Measurements from ENCODE around the gene NCOR1.

Gene NCOR1

DNA sequence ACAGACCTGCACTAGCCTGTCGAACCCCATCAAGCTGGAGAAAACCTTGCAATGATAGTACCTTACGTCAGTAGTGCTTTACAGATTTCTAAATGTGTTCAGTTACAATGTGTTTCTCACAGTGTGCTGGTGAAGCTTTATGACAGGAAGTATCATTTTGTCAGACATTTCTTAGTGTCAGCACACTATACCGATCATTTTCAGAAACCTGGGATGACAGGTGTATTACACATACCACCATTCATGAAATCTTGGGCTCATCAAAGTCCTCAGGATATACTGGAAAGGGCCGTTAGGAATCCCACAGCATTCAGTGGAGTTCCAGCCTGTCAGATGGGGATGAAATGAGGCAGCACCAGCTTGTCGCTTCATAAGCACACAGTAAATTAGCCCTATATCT is 188.4 kb downstream of the NCOR1 start:
- DNase-seq (ENCODE audit: low spot score) = no peak

- DNase-seq (ENCODE audit: low spot score) = no peak
Measured at GRCh38 chr17:16025202-16025601, 190.1 kb downstream of the NCOR1 start.

GRCh38 chr17:16023881-16024280 is 191.5 kb downstream of the NCOR1 start:
- no peak for DNase-seq (ENCODE audit: low spot score)

- DNase-seq (ENCODE audit: low spot score) = no peak
Measured at GRCh38 chr17:16019347-16019746, 196.0 kb downstream of the NCOR1 start.

DNA sequence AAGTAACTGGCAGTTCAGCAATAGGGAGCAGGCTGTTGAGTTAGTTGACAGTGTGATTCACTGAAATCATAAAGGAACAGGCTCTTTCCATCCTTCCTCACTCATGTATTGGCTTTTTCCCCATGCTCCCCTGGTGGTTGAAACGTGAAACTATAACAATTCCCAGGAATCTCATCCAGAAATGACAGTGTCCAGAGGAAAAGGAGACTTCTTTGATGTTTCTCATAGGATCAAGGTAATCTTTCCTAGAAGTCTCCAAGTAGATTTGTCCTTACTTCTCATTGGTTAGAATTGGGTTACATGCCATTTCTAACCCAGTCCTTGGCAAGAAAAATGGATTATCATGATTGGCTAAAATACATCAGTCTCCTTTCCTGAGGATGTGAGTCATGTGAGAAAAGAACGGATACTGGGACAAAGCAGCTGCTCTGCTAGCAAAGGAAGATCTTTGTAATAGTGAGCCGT is 201.4 kb downstream of the NCOR1 start:
- no peak for DNase-seq (ENCODE audit: low spot score)

DNA sequence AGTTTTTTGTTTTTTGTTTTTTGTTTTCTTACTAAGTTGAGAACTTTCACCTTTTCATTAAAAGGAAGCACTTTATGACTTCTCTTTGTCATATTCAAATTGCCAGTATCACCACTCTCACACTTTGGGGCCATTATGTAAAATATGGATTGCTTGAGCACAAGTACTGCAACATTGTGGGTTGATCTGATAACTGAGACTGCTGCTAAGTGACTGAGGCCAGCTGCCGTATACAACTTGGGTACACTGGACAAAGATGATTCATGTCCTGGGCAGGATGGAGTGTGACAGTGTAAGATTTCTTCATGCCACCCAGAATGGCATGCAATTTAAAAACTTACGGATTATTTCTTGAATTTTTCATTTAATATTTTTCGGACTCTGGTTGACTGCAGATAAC is 207.9 kb downstream of the NCOR1 start:
- DNase-seq (ENCODE audit: low spot score) = no peak

GRCh38 chr17:16005636-16006035 is 209.7 kb downstream of the NCOR1 start:
- DNase-seq (ENCODE audit: low spot score) = no peak

- no peak for DNase-seq (ENCODE audit: low spot score)
Measured at GRCh38 chr17:16003841-16004240, 211.5 kb downstream of the NCOR1 start.

DNA sequence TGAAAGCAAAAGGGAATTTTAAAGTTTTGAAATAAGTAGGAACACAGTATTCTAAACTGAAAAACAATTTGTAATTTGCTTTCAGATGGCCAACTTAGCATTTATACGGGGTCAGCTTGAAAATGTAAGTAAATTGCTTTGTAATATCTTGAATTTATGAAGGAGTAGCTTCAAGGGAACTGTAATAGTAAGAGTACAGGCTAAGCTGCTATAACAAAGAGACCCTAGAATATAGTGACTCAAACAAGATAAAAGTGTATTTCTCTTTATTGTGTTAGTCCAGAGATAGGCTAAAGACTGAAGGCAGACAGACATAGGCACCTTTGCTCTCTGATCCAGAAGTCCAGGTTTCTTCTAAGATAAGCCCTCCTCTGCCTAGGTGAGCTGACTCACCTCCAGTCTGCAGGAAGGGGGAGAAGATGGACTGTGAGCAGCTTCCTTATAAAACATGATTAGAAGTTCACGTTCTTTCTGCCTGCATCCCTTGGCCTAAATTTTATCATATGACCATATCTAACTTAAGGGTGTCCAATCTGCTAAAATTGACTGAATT is 212.6 kb downstream of the NCOR1 start:
- DNase-seq (ENCODE audit: low spot score) = no peak

DNA sequence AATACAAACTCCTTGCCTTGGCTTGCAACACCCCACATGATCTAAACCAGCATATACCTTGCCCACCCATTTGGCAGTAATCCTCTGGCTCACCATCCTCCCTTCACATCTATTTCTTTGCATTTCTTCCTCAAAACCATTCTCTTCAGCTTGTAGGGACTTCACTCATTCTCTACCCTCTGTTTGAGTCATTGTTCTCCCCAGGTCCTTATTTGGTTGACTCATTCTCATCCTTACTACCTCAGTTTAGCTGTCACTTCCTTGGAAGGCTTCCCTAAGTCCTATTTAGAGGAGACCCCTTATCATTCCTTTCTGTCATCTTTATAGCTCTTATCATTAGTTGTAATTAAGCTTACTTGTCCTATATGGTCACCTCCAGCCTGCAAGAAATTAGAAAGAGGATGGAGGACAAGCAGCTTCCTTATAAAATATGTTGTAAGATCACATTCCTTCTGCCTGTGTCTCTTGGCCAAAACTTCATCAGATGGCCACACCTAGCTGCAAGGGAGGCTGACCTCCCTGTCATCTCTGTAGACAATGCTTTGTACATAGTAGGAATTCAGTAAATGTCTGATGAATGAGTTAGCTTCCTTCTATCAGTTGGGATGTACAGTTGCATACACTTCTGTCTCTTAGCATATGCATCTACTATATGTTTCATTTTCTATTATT is 214.0 kb downstream of the NCOR1 start:
- DNase-seq (ENCODE audit: low spot score) = no peak

DNA sequence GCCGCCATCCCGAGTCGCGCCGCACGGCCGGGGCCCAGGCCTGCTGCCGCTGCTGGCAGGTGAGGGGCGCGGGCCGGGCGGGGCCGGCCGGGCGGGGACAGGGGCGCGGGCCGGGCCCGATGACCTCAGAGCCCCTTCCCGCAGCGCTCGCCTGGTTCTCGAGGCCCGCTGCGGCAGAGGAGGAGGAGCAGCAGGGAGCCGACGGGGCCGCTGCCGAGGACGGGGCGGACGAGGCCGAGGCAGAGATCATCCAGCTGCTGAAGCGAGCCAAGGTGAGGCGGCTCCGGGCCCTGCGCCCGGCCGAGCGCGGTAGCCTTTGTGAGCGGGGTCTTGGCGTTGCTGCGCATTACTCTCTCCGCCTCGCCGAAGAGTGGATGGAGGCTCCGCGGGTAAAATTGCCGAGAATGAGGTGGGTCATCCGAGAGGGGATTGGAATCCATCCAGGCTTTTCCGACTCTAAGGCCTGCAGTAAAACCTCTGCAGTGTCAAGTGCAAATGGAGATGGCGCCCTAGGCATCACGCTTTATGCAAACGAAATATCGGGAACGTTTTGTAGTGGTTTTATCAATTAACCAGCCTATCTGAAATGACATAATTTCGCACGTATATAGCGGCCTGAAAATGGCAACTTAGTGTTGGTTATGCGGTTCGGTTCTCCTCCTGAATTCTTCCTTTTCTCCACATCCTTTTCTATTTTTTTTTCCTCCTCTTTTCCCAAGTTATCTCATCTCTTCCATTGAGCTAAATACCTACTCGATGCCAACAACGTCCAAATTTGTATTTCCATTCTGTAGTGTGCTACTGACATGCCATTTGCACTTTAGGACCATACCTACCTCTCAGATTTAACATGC is 215.1 kb downstream of the NCOR1 start:
- peak; percentile 34 for DNase-seq (ENCODE audit: low spot score)

GRCh38 chr17:15999141-15999973 is 216.0 kb downstream of the NCOR1 start, which contains the start of the genes TTC19 and ZSWIM7:
Gene TTC19, plus strand, starts transcription at chr17:15999824. Its CDS starts 25 bp downstream, at chr17:15999849.
Gene ZSWIM7, minus strand, starts transcription at chr17:15999704. Its CDS starts 110 bp downstream, at chr17:15999594.
- peak; percentile 92 for DNase-seq (ENCODE audit: low spot score)

DNA sequence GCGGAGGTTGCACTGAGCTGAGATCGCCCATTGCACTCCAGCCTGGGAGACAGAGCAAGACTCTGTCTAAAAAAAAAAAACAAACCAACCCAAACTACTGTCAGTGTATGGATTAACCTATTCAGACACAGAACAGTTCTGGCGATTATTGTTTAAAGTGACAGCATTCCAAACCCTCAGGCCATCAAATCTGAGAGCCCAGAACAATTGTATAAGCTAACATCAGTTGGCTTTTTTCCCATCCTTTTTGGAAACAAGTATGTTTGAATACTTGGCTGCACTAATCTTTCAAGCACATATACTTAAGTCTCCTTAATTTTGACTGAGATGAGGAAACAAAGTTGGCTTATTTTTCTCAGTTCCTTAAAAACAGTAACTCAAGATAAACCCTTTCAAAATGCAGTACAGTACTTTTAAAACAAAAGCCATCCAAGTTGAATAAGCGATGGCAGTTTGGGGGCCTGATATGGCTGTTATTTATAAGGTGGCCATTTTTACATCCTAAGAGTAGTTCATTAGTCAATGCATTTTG is 217.2 kb downstream of the NCOR1 start:
- DNase-seq (ENCODE audit: low spot score) = no peak

DNA sequence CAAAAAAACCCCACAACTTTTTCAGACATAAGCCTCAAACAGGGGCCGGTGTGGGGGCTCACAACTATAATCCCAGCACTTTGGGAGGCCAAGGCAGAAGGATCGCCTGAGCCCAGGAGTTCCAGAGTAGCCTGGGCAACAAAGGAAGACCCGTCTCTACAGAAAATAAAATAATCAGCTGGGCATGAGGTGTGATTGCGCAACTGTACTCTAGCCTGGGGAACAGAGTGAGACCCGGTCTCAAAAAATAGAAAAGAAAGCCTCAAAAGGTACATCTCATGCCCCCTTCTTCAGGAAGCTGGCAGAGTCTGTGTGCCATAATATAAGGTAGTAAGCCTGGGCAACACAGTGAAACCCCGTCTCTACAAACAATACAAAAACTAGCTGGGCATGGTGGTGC is 219.0 kb downstream of the NCOR1 start:
- no peak for DNase-seq (ENCODE audit: low spot score)

DNA sequence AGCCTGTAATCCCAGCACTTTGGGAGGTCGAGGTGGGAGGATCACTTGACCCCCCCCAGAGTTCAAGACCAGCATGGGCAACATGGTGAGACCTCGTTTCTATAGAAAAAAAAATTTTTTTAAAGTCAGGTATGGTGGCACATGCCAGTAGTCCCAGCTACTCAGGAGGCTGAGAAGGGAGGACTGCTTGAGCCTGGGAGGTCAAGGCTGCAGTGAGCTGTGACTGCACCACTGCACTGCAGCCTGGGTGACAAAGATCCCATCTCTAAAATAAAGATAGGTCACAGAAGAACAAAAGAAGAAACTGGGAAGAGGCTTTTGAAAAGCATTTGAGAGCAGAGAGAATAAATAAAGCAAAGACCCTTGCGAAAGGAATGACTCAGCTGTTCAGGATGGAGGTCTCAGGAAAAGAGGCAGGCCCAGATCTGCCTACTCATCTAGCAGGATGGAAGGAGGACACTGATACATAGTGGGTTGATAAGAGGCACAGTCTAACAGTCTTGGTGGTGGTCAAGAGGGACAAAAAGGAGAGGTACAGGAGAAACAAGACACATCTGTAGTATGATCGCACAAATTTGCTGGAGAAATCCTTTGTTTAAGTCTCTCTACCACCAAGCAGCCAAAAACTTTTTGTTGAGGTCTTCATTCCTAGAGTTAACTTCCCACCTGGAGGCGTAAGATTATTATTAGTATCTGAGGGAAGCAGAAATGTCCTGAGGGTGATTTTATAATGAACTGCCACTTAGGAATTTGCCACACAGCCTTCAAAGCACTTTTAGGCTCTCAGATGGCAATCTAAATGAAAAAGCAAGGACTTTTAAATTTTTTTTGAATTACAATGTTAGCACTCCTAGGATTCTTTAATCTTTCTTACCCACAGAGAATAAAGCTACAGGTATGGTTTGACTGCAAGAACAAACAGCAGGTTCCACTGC is 233.4 kb downstream of the NCOR1 start:
- no peak for DNase-seq (ENCODE audit: low spot score)

- DNase-seq (ENCODE audit: low spot score) = no peak
Measured at GRCh38 chr17:15981208-15981607, 234.1 kb downstream of the NCOR1 start.
